GM19043 (cell line): ENCODE data around the gene COL27A1.
"Not testable (repeated sequence)": the region's sequence is repeated elsewhere in the genome, so short reads cannot be mapped to it uniquely, and the experiment has no call there.

ENCODE experiments used
- ATAC-seq: cut with Tn5 transposase; IDR thresholded peaks from one replicate; pipeline ENCODE4 v1.9.1; 2021; ENCODE audit warnings: low read depth; ENCODE audit not compliant: unreplicated experiment

COL27A1 gene

DNA sequence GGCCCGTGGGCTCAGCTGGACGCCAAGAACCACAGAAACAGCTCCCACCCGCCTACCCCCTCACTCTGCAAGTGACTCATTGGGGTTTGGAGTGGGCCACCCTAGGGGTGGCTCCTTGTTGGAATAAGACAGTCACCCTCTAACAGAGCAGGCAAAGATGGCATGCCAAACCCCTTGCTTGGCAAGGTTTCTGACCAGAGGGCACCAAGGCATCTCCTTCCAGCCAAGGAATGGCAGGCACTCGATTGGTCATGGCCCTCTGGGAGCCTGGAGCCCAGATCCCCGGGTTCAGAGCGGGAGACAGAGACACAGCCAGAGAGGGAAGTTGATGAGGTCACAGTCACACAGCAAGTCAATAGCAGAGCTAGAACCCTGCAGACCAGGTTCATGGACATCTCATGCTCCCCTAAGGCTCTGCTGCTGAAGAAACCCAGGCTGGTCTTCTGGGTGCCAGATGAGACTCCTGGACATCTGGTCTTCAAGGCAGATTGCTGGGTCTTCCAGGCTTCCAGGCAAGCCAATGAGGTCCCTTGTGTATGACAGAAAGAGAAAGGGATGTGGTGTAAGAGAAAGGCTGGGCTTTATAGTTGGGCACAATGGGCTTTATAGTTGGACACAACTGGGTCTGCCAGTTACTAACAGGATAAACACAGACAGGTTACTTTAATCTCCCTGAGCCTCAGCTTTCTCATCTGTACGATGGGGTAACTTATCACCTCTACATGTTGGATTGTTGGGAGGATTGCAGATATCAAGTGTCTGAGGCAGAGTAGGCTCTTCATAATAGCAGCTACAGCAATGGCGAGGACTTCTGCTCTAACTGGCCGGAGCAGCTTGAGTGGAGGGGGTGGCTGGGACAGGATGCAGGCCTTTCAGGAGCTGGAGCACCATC lies 33.0 kb upstream of the COL27A1 start:
- ATAC-seq = no peak

DNA sequence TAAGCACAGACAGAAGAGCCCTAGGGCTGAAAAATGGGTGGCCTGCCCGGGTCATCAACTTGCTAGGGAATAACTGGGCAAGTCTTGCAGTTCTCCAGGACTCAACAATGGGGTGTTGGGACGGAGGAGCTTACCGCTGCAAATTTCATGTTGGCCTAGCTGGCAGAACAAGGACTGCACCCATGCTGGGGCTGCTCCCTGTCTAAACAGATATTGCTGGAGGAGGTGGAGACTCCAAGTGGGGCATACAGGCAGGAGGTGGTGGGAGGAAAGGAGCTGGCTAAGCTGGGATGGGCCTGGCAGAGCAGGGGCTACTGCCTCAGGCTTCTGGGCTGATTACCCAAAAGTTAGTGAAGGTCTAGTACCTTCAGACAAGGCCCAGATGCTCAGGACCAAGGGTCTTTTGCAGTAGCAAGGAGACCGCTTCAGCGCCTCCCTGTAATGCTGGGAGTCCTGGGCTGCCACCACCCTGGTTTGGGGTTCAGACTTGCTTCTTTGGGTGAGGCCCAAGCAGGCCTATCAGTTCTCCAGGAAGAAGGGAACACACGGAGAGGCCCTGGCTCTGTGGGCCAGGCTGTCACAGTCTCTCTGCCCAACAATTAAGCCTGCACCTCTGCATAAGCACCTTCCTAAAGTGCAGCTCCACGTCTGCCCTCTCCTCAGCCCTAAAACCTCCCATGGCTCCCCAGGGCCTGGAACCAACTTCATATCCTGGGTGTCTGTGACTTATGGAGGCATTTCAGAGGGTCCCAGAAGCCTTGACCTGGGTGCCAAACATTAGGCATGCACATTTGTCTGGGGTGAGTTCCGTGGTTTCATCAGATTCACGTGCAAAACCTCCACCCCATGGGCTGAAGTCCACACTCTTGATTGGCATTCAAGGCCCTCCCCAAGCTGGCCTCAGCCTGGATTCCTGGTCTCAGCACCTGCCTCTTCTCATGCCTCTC lies 32.0 kb upstream of the COL27A1 start:
- no peak for ATAC-seq

DNA sequence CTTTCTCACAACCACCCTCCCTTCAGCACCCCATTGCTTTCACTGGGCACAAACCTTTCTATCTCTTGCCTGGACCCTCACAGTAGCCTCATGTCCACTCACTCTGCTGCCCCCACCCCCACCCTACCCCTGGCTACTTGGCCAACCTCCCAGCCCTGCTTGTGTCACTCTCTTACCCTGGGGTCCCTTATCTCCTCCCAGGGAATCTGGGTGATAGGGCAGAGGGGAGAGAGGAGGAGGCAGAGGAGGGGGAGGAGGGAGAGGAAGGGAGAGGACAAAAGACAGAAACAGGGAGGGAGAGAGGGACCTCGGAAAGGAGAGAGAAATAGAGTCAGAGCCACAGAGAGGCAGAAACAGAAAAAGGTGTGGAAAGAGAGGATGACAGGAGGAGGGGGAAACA lies 31.2 kb upstream of the COL27A1 start:
- no peak for ATAC-seq

DNA sequence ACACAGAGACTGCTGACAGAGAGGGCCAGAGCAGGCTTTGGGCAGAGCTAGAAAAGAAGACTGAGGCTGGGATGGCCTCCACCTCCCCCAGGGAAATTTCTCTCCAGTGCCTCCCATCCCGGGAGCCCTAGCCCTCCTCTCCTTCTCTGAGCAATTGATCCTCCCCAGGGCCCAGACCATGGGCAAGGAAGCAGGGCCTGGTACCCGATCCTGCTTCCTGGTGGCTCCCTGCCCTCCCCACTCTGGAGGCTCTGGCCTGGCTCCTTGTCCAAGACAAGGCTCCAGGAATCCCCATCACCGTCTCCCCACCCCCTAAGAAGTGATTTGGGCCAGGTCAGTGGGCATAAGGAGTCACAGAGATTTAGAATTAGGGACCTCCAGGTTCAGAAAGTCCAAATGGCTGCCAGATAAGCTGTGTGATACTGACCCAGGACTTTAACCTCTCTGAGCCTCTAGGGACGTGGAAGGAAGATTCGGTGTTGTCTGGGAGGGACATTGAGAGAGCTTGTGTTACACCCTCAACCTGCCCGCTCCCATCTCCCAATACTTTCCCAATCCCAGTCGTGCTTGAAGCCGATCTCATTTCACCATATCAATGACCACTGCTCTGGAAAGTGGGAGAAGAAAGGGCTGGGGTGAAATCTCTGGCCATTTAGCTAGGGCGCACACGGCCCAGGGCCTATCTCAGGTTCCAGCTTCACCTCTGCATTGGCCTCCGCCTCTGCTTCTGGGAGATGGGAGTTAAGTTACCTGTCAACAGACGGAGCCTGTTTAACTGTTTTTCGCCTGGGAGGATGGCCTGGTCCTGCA lies 30.5 kb upstream of the COL27A1 start:
- no peak for ATAC-seq

DNA sequence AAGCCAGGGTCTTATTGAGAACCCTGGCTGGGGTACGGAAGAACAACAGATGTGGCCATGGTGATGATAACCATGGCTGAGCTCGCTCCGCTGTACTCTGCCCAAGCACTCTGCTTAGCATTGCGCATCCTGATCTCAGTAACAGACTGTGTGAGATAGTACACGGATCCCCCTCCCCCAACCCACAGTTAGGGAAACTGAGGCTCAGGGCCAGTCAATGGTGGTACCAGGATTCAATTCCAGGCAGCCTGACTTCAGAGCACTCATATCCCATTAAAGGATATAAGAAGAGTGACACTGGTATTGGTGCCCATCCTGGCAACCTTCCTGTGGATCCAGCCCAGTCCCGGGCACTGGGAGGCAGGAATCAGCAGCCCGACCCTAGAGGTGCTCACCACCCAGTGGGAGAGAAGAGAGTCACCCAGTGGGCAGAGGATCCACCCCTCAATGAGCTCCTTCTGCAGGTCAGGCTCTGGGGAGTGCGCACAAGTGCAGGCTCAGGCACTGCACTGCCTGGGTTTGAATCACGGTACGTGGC lies 29.8 kb upstream of the COL27A1 start:
- no peak for ATAC-seq

DNA sequence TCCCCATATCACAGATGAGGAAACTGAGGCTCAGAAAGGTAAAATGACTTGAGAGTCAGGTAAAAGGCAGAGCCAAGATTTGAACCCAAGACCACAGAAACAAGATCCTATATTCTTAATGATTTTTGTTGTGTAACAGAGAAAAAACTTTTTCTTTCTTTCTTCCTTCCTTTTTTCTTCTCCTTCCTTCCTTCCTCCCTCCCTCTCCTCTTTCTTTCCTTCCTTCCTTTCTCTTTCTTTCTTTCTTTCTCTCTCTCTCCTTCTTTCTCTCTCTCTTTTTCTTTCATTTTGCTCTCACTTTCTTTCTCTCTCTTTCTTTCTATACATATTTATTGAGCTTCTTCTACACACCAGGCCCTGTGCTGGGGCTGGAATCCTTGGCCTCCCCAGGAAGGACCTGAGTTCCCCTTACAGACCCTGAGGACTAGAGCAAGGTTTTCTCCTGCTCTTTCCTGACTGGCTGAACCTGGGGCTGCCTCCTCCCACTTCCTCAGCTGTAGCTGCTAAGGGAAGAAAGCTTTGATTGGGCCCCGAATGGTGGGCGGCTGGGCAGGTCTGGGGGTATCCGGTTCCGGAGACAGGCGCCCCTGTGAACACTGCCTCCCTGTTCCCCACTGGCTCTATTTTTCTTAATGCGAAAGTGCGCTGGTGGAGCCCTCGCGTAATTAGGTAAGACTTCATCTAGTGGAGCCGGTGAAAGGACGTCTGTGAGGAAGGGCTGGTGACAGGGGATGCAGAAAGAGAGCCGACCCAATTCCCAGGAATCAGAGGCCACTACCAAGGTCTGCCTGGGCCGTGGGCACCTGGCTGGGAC lies 28.9 kb upstream of the COL27A1 start:
- ATAC-seq = no peak

DNA sequence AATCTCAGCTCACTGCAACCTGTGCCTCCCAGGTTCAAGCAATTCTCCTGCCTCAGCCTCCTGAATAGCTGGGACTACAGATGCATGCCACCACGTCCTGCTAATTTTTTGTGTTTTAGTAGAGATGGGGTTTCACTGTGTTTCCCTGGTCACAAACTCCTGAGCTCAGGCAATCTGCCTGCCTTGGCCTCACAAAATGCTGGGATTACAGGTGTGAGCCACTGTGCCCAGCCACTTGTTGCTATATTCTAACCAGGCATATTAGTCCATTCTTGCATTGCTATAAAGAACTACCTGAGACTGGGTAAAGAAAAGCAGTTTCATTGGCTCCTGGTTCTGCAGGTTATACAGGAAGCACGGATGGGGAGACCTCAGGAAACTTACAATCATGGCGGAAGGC lies 26.6 kb upstream of the COL27A1 start:
- ATAC-seq = not testable (repeated sequence)

DNA sequence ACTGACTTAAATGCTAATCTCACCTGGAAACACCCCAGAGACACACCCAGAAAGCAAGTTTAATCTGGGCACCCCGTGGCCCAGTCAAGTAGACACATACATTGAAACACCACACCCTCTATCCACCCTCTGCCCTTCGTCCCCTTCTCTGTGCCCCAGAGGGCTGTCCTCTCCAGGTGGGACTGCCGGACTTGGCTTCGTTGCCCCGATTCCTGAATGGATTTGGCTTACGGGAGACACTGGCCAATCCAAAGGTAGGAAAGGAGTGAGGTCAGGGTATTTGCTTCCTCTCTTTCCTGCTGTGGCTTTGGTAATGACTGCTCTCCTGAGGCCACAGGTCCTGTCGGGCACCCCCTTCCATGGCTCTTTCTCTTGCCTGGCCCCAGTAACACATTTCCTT lies 25.2 kb upstream of the COL27A1 start:
- no peak for ATAC-seq

DNA sequence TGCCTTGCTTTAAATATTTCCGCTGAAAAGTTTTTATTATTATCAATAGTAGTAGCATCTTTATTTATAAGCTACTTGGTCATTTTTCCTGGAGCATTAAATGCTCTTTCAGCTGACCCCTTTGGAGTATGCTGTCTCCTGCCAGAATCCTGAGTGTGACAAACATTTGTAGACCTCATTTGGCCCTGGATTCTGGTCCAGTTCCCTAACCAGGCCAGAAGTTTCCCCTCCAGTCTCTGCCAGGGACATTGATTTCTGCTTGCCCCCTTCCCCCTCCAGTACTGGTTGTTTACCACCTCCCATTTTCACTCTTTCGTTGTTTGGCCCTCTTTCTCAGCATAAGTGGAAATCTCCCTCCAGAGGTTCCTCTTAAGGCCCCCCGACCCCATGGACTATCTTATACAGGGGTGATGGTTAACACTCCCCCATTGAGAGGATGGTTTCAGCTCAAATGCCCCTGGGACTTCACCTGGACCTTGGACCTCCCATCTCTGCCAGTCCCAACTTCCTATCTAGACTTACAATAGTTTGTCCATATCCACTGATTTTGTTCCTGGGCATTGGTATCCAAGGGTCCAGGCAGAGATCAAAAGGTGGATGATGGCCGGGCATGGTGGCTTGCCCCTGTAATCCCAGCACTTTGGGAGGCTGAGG lies 24.6 kb upstream of the COL27A1 start:
- ATAC-seq = no peak

DNA sequence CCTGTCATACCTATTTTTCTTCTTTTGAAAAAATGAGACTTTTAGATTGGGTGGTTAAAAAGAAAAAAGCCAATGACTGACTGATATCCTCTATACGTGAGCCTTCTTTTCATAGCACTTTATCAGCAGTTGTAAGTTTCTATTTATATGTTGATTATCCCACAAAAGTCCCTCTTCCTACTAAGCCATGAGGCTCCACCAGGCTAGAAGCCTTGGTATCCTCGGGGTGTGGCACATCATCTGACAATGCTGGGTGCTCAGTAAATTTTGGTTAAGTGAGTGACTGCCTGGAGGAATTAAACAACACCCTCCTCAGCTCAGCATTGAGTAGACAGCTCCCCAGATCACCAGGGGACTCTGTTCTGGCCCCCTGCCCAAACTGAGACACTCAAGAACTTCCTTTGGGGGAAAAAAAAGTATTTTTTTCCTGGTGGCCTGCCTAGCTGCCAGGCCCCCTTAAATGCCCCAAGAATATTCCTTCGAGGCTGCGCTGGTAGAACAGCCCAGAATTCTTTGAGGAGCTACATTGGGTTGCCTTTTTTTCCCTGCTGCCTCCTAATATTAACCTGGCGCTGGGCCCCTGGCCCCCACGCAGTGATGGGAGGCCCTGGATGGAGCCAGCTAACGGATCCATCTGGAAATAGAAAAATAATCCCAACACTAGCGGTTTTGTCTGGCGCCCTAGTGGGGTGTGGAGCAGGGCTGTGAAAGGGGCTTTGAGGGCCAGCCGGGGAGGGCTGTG lies 23.4 kb upstream of the COL27A1 start:
- no peak for ATAC-seq

DNA sequence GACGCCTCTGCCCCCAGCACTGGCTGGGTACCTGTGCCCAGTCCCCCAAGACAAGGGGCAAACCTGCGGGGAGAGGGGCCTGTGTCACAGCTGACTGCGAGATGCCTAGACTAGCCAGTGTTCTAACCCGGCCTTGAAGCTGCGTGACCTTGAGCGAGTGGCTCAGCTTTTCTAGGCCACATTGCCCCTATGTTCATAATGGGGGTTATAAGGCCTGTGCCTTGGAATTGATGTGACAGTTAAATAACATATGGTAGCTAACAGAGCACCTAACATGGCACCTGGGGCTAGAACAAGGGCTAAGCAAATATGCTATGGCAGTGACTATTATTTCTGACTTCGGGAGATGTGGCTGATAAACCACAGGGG lies 22.8 kb upstream of the COL27A1 start:
- ATAC-seq = no peak

DNA sequence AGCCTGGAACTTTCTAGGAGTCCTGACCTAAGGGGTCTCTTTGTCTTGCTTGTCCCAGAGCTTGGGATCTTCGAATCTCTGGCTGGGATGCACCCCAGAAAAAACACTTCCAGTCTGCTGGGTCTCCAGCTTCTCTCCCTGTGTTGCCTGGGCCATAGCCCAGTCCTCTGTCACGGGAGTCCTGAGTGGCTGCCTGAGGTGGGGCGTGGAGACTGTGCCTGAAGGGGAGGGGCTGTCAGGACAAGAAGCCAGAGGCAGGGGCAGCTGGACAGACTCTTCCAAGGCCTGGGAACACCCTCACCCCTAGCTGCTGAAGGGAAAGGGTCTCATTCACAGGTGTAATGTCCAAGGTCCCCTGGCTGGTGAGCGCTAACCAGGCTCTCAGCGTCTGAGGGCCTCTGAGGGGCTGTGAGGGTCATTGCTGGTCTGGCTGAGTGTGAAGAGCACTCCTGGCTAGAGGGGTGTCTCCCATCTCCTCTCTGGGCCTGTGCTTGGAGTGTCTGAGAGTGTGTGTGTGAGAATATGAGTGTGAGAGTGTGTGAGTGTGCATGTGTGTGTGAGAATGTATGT lies 20.4 kb upstream of the COL27A1 start:
- no peak for ATAC-seq

DNA sequence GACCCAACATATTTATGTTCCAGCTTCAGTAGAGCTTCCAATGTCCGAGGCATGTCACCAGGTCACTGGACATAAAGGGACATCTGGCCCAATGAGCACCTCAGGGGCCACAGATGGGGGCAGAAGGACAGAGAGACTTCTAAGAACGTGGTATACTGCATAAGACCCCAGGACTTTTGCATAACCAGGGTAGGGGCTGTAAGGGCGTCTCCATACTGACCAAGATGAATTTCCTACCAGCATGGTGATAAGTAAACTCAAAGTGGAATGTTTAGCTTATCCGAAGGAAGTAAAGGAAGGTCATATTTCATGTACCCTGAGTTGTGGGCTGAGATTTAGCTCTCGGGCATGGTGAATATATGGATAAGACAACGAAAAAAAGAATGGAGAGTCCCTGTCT lies 17.5 kb upstream of the COL27A1 start:
- no peak for ATAC-seq

DNA sequence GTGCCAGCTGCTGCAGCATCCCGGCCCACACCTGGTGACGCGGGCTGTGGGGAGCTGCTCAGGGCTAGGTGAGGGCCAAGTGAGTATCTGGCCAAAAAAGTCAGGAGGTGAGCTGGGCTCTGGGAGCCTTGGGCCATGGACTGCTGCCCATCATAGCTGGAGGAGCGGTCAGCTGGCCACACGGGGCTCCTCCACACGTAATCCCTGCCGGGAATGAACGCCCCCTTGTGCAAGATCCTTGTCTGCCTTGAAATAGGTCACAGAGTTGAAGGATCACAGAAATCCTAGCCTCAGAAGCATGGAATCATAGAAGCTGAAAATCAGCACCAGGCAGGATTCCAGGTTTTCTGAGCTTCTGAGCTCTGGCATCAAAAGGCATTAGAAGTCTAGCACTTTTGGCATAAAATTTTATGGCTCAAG lies 16.8 kb upstream of the COL27A1 start:
- no peak for ATAC-seq

DNA sequence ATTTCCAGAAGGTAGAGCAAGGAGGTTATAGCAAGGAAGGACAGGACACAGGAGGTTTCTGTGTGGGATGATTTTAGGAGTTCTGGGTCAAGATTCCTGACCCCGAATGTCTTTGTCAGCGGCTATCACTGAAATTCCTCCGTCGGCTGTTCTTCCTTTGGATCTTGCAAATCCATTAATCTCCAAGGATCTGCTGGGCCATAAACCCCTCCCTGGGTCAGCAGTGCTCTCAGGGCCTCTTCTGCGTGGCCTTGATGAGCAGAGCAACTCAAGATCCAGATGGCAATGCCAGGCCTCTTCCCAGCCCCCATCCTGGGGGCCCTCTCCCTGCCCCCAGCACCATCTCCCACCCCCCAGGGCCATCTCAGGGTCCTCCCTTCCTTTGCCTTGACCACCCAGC lies 16.3 kb upstream of the COL27A1 start:
- no peak for ATAC-seq

DNA sequence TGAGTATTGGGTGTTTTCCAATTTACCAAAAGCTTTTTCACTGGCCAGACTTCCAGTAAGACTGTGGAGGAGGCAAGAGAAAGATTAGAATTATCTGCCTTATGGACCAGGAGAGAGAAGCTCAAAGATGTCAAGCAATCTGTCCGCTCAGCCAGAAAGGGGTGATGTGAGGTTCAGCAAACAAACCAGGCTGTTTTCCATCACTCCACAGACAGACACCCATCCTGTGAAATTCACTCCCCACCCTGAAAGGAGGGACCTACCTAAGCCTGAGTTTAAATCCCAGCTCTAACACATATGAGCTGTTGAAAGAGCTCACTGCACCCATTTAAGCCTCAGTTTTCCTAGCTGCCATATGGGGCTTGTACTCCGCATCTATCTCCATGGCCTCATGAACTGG lies 14.9 kb upstream of the COL27A1 start:
- no peak for ATAC-seq

DNA sequence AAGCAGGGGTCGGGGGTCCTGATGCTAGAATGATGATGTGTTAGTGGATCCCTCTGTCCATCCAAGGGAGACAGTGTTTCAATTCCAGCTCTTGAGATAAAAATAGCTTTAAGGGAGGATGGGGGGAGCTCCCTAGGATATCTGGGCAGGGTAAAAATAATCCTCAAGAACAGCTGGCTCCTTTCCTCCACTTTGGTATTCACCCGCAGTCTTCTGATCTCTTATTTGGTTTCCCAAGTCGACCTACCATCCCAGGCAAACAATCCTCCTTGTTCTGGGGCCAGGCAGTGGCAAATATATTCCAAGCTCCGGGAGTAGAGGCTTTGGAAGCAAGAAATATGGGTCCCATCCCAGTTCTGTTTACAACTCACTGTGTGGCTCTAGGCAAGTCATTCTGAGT lies 14.5 kb upstream of the COL27A1 start:
- no peak for ATAC-seq
